ENCODE data around the gene PDGFRB. TPM values are rescaled to one million over a fixed set of nuclear protein-coding genes. Genes with fewer than 3 reads are reported as not detected.

The PDGFRB gene
- total and polyA plus RNA-seq, 9 of the 15 experiments (the other 6 are each of a cell fraction or from before 2014, with no cell fraction given), result 0.01 to 1.5 (median 0.09) TPM; not detected in 3

- TF ChIP-seq DDX20 (tag; IDR thresholded peaks at IDR 0.05; ENCODE audit: low read depth) (no peak), SMARCC2 (IDR thresholded peaks at IDR 0.05; ENCODE audit: low read depth) (no peak), MAX (CRISPR knock-in tag; IDR thresholded peaks at IDR 0.05) (no peak), ILK (tag; IDR thresholded peaks at IDR 0.05; ENCODE audit: borderline replicate concordance, low read depth) (no peak), NR1H2 (CRISPR knock-in tag; IDR thresholded peaks at IDR 0.05) (no peak), CTCF (IDR thresholded peaks at IDR 0.05 in 2 of 3, conservative IDR thresholded peaks at IDR 0.05 in 1 of 3; ENCODE audit: insufficient read depth in 2 of 3, low read depth in 1 of 3, low read length in 3 of 3) (peak; percentile 70 to 75 (median 72)), STAT5B (CRISPR knock-in tag; IDR thresholded peaks at IDR 0.05) (no peak), TAF1 (IDR thresholded peaks at IDR 0.05; ENCODE audit: control insufficient read depth, extremely low read depth, insufficient read depth, low read length, severe bottlenecking) (no peak), MIER1 (IDR thresholded peaks at IDR 0.05; ENCODE audit: low read depth) (no peak), ZBTB33 (CRISPR knock-in tag; IDR thresholded peaks at IDR 0.05) (no peak), MAFK (IDR thresholded peaks at IDR 0.05; ENCODE audit: low read length) (no peak), U2AF2 (optimal IDR thresholded peaks at IDR 0.05; ENCODE audit: low read depth, low read length) (no peak), CTBP1 (IDR thresholded peaks at IDR 0.05; ENCODE audit: borderline replicate concordance) (peak; percentile 63; the same call in 1 of the 2 replicates), ZNF224 (CRISPR knock-in tag; IDR thresholded peaks at IDR 0.05) (no peak), ZNF41 (CRISPR knock-in tag; conservative IDR thresholded peaks at IDR 0.05) (no peak), SRSF7 (optimal IDR thresholded peaks at IDR 0.05; ENCODE audit: low read depth, low read length) (no peak), CLOCK (CRISPR knock-in tag; IDR thresholded peaks at IDR 0.05; ENCODE audit: borderline replicate concordance) (no peak), POU5F1 (IDR thresholded peaks at IDR 0.05; ENCODE audit: borderline replicate concordance, low read depth, low read length, partially characterized antibody) (no peak), TAF9B (IDR thresholded peaks at IDR 0.05; ENCODE audit: partially characterized antibody) (no peak), NRF1 (conservative IDR thresholded peaks at IDR 0.05 in 1 of 2, IDR thresholded peaks at IDR 0.05 in 1 of 2) (no peak), YBX1 (IDR thresholded peaks at IDR 0.05) (no peak), BDP1 (IDR thresholded peaks at IDR 0.05; ENCODE audit: insufficient read depth, insufficient read length) (no peak), NR2F6 (CRISPR knock-in tag; IDR thresholded peaks at IDR 0.05) (no peak)
Observed at GRCh38 chr5:150175536-150175935, 19.9 kb upstream of the PDGFRB start (continued).
